ENCODE results near the gene ZNF621.
"Not testable (repeated sequence)": the region's sequence is repeated elsewhere in the genome, so short reads cannot be mapped to it uniquely, and the experiment has no call there.

ZNF621 gene

GRCh38 chr3:40562482-40562881 lies 37.7 kb downstream of the ZNF621 start:
- H3K4me3 ChIP-seq (ENCODE audit: low read length); H3K27ac ChIP-seq (ENCODE audit: low read depth, low read length); H3K4me1 ChIP-seq (ENCODE audit: control insufficient read depth, insufficient read depth, low read length); H3K9ac ChIP-seq (ENCODE audit: low read length); H3K27me3 ChIP-seq (ENCODE audit: control insufficient read depth, insufficient read depth, low read length); H3K36me3 ChIP-seq (ENCODE audit: control insufficient read depth, insufficient read depth, low read length): not testable (repeated sequence)

DNA sequence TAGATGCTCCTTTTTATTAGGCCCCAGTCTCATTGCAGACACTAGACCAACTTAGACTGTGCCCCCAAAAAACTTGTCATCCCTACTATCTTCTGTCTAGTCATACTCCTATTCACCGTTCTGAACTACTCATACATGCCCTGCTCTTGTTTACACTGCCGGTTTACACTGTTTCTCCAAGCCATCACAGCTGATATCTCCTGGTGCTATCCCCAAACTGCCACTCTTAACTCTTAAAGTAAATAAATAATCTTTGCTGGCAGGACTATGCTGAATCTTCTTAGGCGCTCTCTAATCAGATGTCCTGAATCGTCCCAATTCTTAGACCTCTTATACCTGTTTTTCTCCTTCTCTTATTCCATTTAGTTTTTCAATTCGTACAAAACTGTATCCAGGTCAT lies 40.9 kb downstream of the ZNF621 start:
- not testable (repeated sequence) for H3K27ac ChIP-seq (ENCODE audit: low read depth, low read length); H3K4me1 ChIP-seq (ENCODE audit: control insufficient read depth, insufficient read depth, low read length); H3K4me3 ChIP-seq (ENCODE audit: low read length); H3K27me3 ChIP-seq (ENCODE audit: control insufficient read depth, insufficient read depth, low read length); H3K9ac ChIP-seq (ENCODE audit: low read length); H3K36me3 ChIP-seq (ENCODE audit: control insufficient read depth, insufficient read depth, low read length)

DNA sequence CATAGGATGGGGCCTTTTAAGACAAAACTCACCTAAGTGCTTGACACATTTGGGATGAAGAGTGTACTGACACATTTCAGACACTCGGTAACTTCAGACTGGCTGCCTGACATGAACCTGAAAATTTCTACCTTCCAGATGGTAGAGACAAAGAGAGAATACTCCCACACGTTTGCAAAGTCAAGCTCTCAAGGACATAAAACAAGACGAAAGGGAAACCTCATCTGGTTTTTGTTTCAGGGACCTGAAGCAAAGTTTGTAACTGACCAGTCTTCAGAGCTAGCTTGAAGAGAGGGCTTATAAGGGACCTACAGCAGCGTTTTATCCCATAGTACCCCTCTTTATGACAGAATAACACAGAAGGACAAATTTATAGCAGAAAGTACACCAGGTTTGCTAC lies 41.9 kb downstream of the ZNF621 start:
- no peaks in the 10 kb centered on the region for H3K4me1 ChIP-seq (ENCODE audit: control insufficient read depth, insufficient read depth, low read length)
- no peak overlapping the region for H3K27ac ChIP-seq (ENCODE audit: low read depth, low read length)
- H3K36me3 ChIP-seq (ENCODE audit: control insufficient read depth, insufficient read depth, low read length): no peaks in the 10 kb centered on the region
- no peak overlapping the region for H3K9ac ChIP-seq (ENCODE audit: low read length)
- no peak overlapping the region for H3K4me3 ChIP-seq (ENCODE audit: low read length)
- no peaks in the 10 kb centered on the region for H3K27me3 ChIP-seq (ENCODE audit: control insufficient read depth, insufficient read depth, low read length)

DNA sequence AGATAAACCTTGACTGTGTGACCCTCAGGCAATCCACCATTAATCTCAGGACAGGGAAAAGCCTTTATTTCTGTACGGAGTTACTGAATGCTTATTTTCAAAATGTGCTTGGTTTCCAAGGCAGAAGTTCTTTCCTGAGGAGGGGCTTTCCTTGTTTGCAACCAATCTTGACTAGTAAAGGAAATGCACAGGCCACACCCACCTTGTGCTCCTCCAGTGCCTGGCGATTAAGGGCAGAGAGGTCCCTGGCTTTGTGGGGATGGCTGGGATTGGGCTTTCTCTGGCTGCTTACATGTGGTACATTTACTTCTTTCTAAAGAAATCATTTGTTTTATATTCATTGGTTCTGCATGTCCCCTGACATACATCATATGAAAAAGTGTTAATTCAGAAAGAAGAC lies 47.8 kb downstream of the ZNF621 start:
- Histone ChIP-seq H3K27ac (ENCODE audit: low read depth, low read length) (no peak overlapping the region), H3K4me3 (ENCODE audit: low read length) (no peak overlapping the region), H3K36me3 (ENCODE audit: control insufficient read depth, insufficient read depth, low read length) (no peaks in the 10 kb centered on the region), H3K27me3 (ENCODE audit: control insufficient read depth, insufficient read depth, low read length) (no peaks in the 10 kb centered on the region), H3K9ac (ENCODE audit: low read length) (no peak overlapping the region), H3K4me1 (ENCODE audit: control insufficient read depth, insufficient read depth, low read length) (no peaks in the 10 kb centered on the region)

- no peaks in the 10 kb centered on the region for H3K4me1 ChIP-seq (ENCODE audit: control insufficient read depth, insufficient read depth, low read length)
- H3K9ac ChIP-seq (ENCODE audit: low read length): no peak overlapping the region
- no peak overlapping the region for H3K4me3 ChIP-seq (ENCODE audit: low read length)
These were observed 49.3 kb downstream of the ZNF621 start for GRCh38 chr3:40574050-40574449.

DNA sequence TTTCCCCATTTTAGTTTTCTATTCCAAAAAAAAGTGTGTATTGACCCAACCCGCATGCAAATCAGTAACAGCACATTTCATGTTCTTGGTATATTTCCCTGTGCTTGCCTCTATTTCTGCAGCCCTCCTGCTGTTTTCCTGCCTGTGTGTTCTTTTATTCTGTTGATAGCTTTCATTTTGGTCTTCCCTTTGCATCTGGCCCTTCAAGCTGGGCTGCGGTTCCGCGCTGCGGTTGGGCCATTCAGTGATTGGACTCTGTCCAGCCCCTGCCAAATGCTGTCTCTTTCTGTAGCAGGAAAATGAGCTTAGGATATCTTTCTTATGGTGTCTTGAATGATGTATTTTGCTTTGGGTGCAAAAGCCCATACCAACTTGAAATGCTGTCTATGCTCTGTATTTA lies 49.9 kb downstream of the ZNF621 start:
- H3K9ac ChIP-seq (ENCODE audit: low read length): no peak overlapping the region
- no peak overlapping the region for H3K27ac ChIP-seq (ENCODE audit: low read depth, low read length)
- H3K4me3 ChIP-seq (ENCODE audit: low read length): no peak overlapping the region
- no peaks in the 10 kb centered on the region for H3K4me1 ChIP-seq (ENCODE audit: control insufficient read depth, insufficient read depth, low read length)
- no peaks in the 10 kb centered on the region for H3K36me3 ChIP-seq (ENCODE audit: control insufficient read depth, insufficient read depth, low read length)
- H3K27me3 ChIP-seq (ENCODE audit: control insufficient read depth, insufficient read depth, low read length): no peaks in the 10 kb centered on the region

More at GRCh38 chr3:40574050-40574449, 49.3 kb downstream of the ZNF621 start:
- Histone ChIP-seq H3K27ac (ENCODE audit: low read depth, low read length) (no peak overlapping the region), H3K27me3 (ENCODE audit: control insufficient read depth, insufficient read depth, low read length) (no peaks in the 10 kb centered on the region), H3K36me3 (ENCODE audit: control insufficient read depth, insufficient read depth, low read length) (no peaks in the 10 kb centered on the region)

DNA sequence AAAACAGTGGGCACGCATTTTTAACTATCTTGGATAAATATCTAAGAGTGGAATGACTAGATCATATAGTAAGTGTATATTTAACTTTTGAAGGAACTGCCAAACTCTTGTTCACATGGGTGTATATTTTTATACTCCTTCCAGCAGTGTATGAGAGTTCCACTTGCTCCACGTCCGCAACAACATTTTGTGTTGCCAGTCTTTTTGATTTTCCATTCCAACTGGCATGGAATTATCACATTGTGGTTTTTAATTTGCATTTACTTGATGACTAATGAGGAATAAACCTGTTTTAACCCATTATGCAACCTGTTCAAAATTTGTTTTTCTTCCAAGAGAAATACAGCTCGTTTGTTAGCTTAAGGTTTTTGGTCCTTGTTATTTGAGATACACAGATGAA lies 51.6 kb downstream of the ZNF621 start:
- no peaks in the 10 kb centered on the region for H3K36me3 ChIP-seq (ENCODE audit: control insufficient read depth, insufficient read depth, low read length)
- no peaks in the 10 kb centered on the region for H3K4me1 ChIP-seq (ENCODE audit: control insufficient read depth, insufficient read depth, low read length)
- H3K27me3 ChIP-seq (ENCODE audit: control insufficient read depth, insufficient read depth, low read length): no peaks in the 10 kb centered on the region
- no peak overlapping the region for H3K4me3 ChIP-seq (ENCODE audit: low read length)
- H3K27ac ChIP-seq (ENCODE audit: low read depth, low read length): no peak overlapping the region
- H3K9ac ChIP-seq (ENCODE audit: low read length): no peak overlapping the region

- no peak overlapping the region for H3K27ac ChIP-seq (ENCODE audit: low read depth, low read length)
These were observed 55.8 kb downstream of the ZNF621 start for GRCh38 chr3:40580494-40581091.

DNA sequence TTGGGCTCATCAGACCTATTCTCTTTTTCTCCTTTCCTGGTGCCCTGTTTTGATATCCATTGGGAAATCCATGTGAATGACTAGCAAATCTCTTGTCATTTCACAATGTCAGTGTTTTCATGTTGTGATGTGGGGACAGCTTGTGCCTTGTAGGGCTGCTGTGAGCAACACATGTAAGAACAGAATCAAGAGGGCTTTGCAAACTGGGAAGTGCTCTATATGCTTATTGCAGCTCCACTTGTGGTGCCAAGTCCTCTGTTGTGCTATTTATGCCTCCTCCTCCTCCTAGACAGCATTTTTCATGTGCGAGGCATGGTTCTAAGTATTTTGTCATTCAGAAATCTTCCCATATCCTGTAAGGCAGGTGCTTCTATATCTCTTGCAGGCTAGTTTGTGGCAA lies 56.4 kb downstream of the ZNF621 start:
- Histone ChIP-seq H3K9ac (ENCODE audit: low read length) (no peak overlapping the region), H3K4me1 (ENCODE audit: control insufficient read depth, insufficient read depth, low read length) (no peaks in the 10 kb centered on the region), H3K4me3 (ENCODE audit: low read length) (no peak overlapping the region), H3K27me3 (ENCODE audit: control insufficient read depth, insufficient read depth, low read length) (no peaks in the 10 kb centered on the region), H3K36me3 (ENCODE audit: control insufficient read depth, insufficient read depth, low read length) (no peaks in the 10 kb centered on the region), H3K27ac (ENCODE audit: low read depth, low read length) (no peak overlapping the region)

More at GRCh38 chr3:40580494-40581091, 55.8 kb downstream of the ZNF621 start:
- Histone ChIP-seq H3K27me3 (ENCODE audit: control insufficient read depth, insufficient read depth, low read length) (no peaks in the 10 kb centered on the region), H3K4me3 (ENCODE audit: low read length) (no peak overlapping the region), H3K9ac (ENCODE audit: low read length) (no peak overlapping the region), H3K36me3 (ENCODE audit: control insufficient read depth, insufficient read depth, low read length) (no peaks in the 10 kb centered on the region), H3K4me1 (ENCODE audit: control insufficient read depth, insufficient read depth, low read length) (no peaks in the 10 kb centered on the region)

DNA sequence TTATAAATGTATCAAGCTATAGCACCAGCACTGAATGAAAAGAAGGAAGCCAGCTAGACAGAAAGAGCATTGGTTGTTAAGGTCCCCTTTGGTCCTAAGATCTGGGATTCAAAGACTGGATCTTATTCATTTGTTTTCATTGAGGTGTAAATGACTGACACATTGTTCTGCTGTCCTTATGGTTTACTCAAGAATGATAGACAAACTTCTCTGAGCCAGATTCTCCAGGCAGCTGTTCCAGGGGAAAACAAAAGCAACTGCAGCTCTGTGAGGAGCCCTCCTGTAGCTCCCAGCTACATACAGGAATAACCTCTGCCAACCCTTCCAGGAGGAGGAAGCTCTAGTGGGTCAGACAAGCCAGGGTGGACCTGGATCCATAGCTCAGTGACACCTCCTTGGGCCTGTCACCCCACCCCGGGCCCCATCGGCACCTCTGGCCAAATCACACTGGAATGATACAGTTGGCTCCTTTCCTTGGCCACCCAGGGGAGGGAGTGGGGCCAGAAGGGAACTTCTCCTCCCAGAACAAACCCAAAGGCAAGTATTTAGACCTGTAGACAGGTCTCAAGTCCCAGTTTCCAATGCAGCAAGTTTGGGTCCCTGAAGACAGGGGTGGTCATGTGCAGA lies 57.8 kb downstream of the ZNF621 start:
- Histone ChIP-seq H3K27me3 (ENCODE audit: control insufficient read depth, insufficient read depth, low read length) (no peaks in the 10 kb centered on the region), H3K36me3 (ENCODE audit: control insufficient read depth, insufficient read depth, low read length) (no peaks in the 10 kb centered on the region), H3K4me3 (ENCODE audit: low read length) (no peak overlapping the region), H3K9ac (ENCODE audit: low read length) (no peak overlapping the region), H3K4me1 (ENCODE audit: control insufficient read depth, insufficient read depth, low read length) (no peaks in the 10 kb centered on the region), H3K27ac (ENCODE audit: low read depth, low read length) (no peak overlapping the region)

GRCh38 chr3:40583691-40584090 lies 58.9 kb downstream of the ZNF621 start:
- Histone ChIP-seq H3K9ac (ENCODE audit: low read length) (no peak overlapping the region), H3K4me1 (ENCODE audit: control insufficient read depth, insufficient read depth, low read length) (no peaks in the 10 kb centered on the region), H3K36me3 (ENCODE audit: control insufficient read depth, insufficient read depth, low read length) (no peaks in the 10 kb centered on the region), H3K27me3 (ENCODE audit: control insufficient read depth, insufficient read depth, low read length) (no peaks in the 10 kb centered on the region), H3K27ac (ENCODE audit: low read depth, low read length) (no peak overlapping the region), H3K4me3 (ENCODE audit: low read length) (no peak overlapping the region)

- H3K27me3 ChIP-seq (ENCODE audit: control insufficient read depth, insufficient read depth, low read length): no peaks in the 10 kb centered on the region
- no peaks in the 10 kb centered on the region for H3K4me1 ChIP-seq (ENCODE audit: control insufficient read depth, insufficient read depth, low read length)
- no peak overlapping the region for H3K27ac ChIP-seq (ENCODE audit: low read depth, low read length)
- H3K36me3 ChIP-seq (ENCODE audit: control insufficient read depth, insufficient read depth, low read length): no peaks in the 10 kb centered on the region
- H3K4me3 ChIP-seq (ENCODE audit: low read length): no peak overlapping the region
- H3K9ac ChIP-seq (ENCODE audit: low read length): no peak overlapping the region
These were observed 59.9 kb downstream of the ZNF621 start for GRCh38 chr3:40584625-40585189.
